Body of pancreas (tissue), 4 donors: ENCODE data around the gene DYNLT4.

Experiments
- POLR2A ChIP-seq, 3 donors: fragments of 450-650 bp; IDR thresholded peaks; one replicate each; pipeline ENCODE4 v1.6.1; 2016; ENCODE audit warnings: antibody characterized with exemption in 3 of 3, mild to moderate bottlenecking in 2 of 3
- TF ChIP-seq, protein P1 (sequence below), 7 experiments: fragments of 450-650 bp in 4 of 7; fragments of 200-600 bp in 3 of 7; sonication (generic) in 3 of 7; IDR thresholded peaks; one replicate each; pipeline ENCODE4 v1.5.1; 2016 to 2019; ENCODE audit warnings: antibody characterized with exemption in 7 of 7

DNA sequence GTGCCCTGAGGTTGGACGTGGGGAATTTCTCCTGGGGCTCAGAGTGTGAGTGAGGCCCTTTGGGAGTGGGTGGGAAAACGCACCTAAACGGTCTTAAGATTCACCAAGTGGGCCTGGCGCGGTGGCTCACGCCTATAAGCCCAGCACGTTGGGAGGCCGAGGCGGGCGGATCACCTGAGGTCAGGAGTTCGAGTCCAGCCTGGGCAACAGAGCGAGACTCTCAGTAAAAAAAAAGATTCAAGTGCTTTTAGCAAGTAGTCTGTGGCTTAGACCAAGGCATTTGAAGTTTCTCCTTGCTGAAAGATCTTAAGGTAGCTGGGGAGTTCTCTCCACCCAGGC, 30.5 kb downstream of the DYNLT4 start:
- TF ChIP-seq POLR2A (IDR thresholded peaks at IDR 0.05): no peak
- TF ChIP-seq, protein P1, sequence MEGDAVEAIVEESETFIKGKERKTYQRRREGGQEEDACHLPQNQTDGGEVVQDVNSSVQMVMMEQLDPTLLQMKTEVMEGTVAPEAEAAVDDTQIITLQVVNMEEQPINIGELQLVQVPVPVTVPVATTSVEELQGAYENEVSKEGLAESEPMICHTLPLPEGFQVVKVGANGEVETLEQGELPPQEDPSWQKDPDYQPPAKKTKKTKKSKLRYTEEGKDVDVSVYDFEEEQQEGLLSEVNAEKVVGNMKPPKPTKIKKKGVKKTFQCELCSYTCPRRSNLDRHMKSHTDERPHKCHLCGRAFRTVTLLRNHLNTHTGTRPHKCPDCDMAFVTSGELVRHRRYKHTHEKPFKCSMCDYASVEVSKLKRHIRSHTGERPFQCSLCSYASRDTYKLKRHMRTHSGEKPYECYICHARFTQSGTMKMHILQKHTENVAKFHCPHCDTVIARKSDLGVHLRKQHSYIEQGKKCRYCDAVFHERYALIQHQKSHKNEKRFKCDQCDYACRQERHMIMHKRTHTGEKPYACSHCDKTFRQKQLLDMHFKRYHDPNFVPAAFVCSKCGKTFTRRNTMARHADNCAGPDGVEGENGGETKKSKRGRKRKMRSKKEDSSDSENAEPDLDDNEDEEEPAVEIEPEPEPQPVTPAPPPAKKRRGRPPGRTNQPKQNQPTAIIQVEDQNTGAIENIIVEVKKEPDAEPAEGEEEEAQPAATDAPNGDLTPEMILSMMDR (IDR thresholded peaks at IDR 0.05): no peak
